ENCODE data around the gene LSM4.

Gene LSM4

GRCh38 chr19:18308948-18309325, 13.9 kb downstream of the LSM4 start:
- Mint-ChIP-seq H3K9me3 (peaks cover 0 to 7% of the 10 kb centered on the region in 2 donors), H3K27me3 (no peaks in the 10 kb centered on the region), H3K4me3 (no peak overlapping the region), H3K4me1 (peaks cover 83% of the 10 kb centered on the region), H3K27ac (peak overlapping the region; percentile 80)
- no peak for DNase-seq
- no peak for ATAC-seq

GRCh38 chr19:18308051-18308947, 14.6 kb downstream of the LSM4 start:
- H3K4me1 Mint-ChIP-seq, result peaks cover 86% of the 10 kb centered on the region
- H3K27me3 Mint-ChIP-seq, result no peaks in the 10 kb centered on the region
- H3K4me3 Mint-ChIP-seq, result no peak overlapping the region
- peak overlapping the region in 1 of 2 donors; percentile 61 for H3K27ac Mint-ChIP-seq
- peaks cover 0 to 7% of the 10 kb centered on the region in 2 donors for H3K9me3 Mint-ChIP-seq
- ATAC-seq (no peak), DNase-seq (no peak)

GRCh38 chr19:18307271-18307681, 15.6 kb downstream of the LSM4 start:
- peak in 1 of 2 donors; percentile 69 for DNase-seq
- ATAC-seq, result peak; percentile 14
- Mint-ChIP-seq H3K9me3 (peaks cover 0 to 7% of the 10 kb centered on the region in 2 donors), H3K4me3 (peak overlapping the region; percentile 85 to 92), H3K27ac (peak overlapping the region; percentile 89 to 90), H3K4me1 (peaks cover 81% of the 10 kb centered on the region), H3K27me3 (no peaks in the 10 kb centered on the region)

- Mint-ChIP-seq H3K27ac (peak overlapping the region; percentile 89 to 90), H3K4me3 (peak overlapping the region; percentile 85 to 92), H3K9me3 (peaks cover 0 to 7% of the 10 kb centered on the region in 2 donors), H3K4me1 (peaks cover 80% of the 10 kb centered on the region), H3K27me3 (no peaks in the 10 kb centered on the region)
- no peak for ATAC-seq
- no peak for DNase-seq
Measured at GRCh38 chr19:18306888-18307260, 16.0 kb downstream of the LSM4 start.

GRCh38 chr19:18306209-18306887, 16.5 kb downstream of the LSM4 start:
- Mint-ChIP-seq H3K4me3 (peak overlapping the region; percentile 85 to 92), H3K27me3 (no peaks in the 10 kb centered on the region), H3K27ac (peak overlapping the region; percentile 83 to 87), H3K4me1 (peaks cover 80% of the 10 kb centered on the region), H3K9me3 (peaks cover 0 to 7% of the 10 kb centered on the region in 2 donors)
- no peak for ATAC-seq
- no peak for DNase-seq

- H3K27ac Mint-ChIP-seq, result peak overlapping the region; percentile 92 to 96
- peaks cover 0 to 7% of the 10 kb centered on the region in 2 donors for H3K9me3 Mint-ChIP-seq
- peak overlapping the region; percentile 85 to 92 for H3K4me3 Mint-ChIP-seq
- H3K4me1 Mint-ChIP-seq, result peaks cover 64% of the 10 kb centered on the region
- DNase-seq (peak; percentile 86 to 91), ATAC-seq (peak; percentile 84)
- no peaks in the 10 kb centered on the region for H3K27me3 Mint-ChIP-seq
Measured at GRCh38 chr19:18304458-18305310, 18.2 kb downstream of the LSM4 start.

GRCh38 chr19:18304208-18304457, 18.7 kb downstream of the LSM4 start:
- Mint-ChIP-seq H3K4me1 (peaks cover 65% of the 10 kb centered on the region), H3K4me3 (peak overlapping the region; percentile 85 to 92), H3K9me3 (peaks cover 0 to 7% of the 10 kb centered on the region in 2 donors), H3K27ac (peak overlapping the region; percentile 92 to 96), H3K27me3 (no peaks in the 10 kb centered on the region)
- DNase-seq (no peak), ATAC-seq (no peak)

- Mint-ChIP-seq H3K4me1 (peaks cover 62% of the 10 kb centered on the region), H3K4me3 (peak overlapping the region; percentile 12 to 29), H3K9me3 (no peaks in the 10 kb centered on the region), H3K27ac (peak overlapping the region; percentile 13 to 76), H3K27me3 (no peaks in the 10 kb centered on the region)
- ATAC-seq (no peak), DNase-seq (no peak)
Measured at GRCh38 chr19:18301718-18302111, 21.2 kb downstream of the LSM4 start.

GRCh38 chr19:18300930-18301717, 21.8 kb downstream of the LSM4 start:
- H3K9me3 Mint-ChIP-seq, result peaks cover 0 to 4% of the 10 kb centered on the region in 2 donors
- no peaks in the 10 kb centered on the region for H3K27me3 Mint-ChIP-seq
- H3K4me1 Mint-ChIP-seq, result peaks cover 62% of the 10 kb centered on the region
- DNase-seq, result no peak
- H3K27ac Mint-ChIP-seq, result no peak overlapping the region
- ATAC-seq, result no peak
- no peak overlapping the region for H3K4me3 Mint-ChIP-seq

GRCh38 chr19:18299654-18300053, 23.2 kb downstream of the LSM4 start:
- no peak overlapping the region for H3K4me3 Mint-ChIP-seq
- no peak overlapping the region for H3K27ac Mint-ChIP-seq
- H3K9me3 Mint-ChIP-seq, result peaks cover 0 to 17% of the 10 kb centered on the region in 2 donors
- no peak for DNase-seq
- H3K4me1 Mint-ChIP-seq, result peaks cover 61% of the 10 kb centered on the region
- no peaks in the 10 kb centered on the region for H3K27me3 Mint-ChIP-seq
- no peak for ATAC-seq

GRCh38 chr19:18298601-18299000, 24.3 kb downstream of the LSM4 start:
- Mint-ChIP-seq H3K9me3 (peaks cover 0 to 17% of the 10 kb centered on the region in 2 donors), H3K4me3 (peak overlapping the region in 1 of 2 donors; percentile 6), H3K27me3 (no peaks in the 10 kb centered on the region), H3K27ac (no peak overlapping the region), H3K4me1 (peaks cover 69% of the 10 kb centered on the region)
- DNase-seq (no peak), ATAC-seq (peak; percentile 56)

- Mint-ChIP-seq H3K27ac (peak overlapping the region in 1 of 2 donors; percentile 48), H3K27me3 (no peaks in the 10 kb centered on the region)
Measured at GRCh38 chr19:18297308-18297707, 25.6 kb downstream of the LSM4 start.

GRCh38 chr19:18295034-18295451, 27.8 kb downstream of the LSM4 start:
- Mint-ChIP-seq H3K4me1 (peaks cover 78% of the 10 kb centered on the region), H3K4me3 (peak overlapping the region; percentile 14 to 88), H3K27me3 (no peaks in the 10 kb centered on the region), H3K9me3 (peaks cover 5 to 17% of the 10 kb centered on the region in 2 donors), H3K27ac (no peak overlapping the region)
- DNase-seq (no peak), ATAC-seq (no peak)

More at GRCh38 chr19:18297308-18297707, 25.6 kb downstream of the LSM4 start:
- Mint-ChIP-seq H3K4me1 (peaks cover 72% of the 10 kb centered on the region), H3K4me3 (no peak overlapping the region), H3K9me3 (peaks cover 0 to 17% of the 10 kb centered on the region in 2 donors)
- DNase-seq, result no peak
- ATAC-seq, result no peak

- H3K27ac Mint-ChIP-seq, result peak overlapping the region; percentile 94 to 96
- peaks cover 83% of the 10 kb centered on the region for H3K4me1 Mint-ChIP-seq
- ATAC-seq, result peak; percentile 54
- peaks cover 5 to 17% of the 10 kb centered on the region in 2 donors for H3K9me3 Mint-ChIP-seq
- peak overlapping the region; percentile 88 to 89 for H3K4me3 Mint-ChIP-seq
- DNase-seq, result peak; percentile 82 to 90
- H3K27me3 Mint-ChIP-seq, result no peaks in the 10 kb centered on the region
Measured at GRCh38 chr19:18294467-18294864, 28.4 kb downstream of the LSM4 start.
